ENCODE measurements around the gene TSR3.

GRCh38 chr16:1332618-1333148 is 19.0 kb downstream of the TSR3 start:
- TF ChIP-seq POLR2A (IDR thresholded peaks at IDR 0.05): no peak
- no peak for TF ChIP-seq CTCF (IDR thresholded peaks at IDR 0.05)

Measured in testis (tissue), 2 donors.